Hepatocyte (in vitro differentiated cells): ENCODE results near the gene HTR1D.

Experiments used
- CTCF ChIP-seq: fragments of 200-600 bp; sonication (generic); IDR thresholded peaks from 2 replicates; pipeline ENCODE4 v1.5.1; 2016; ENCODE audit warnings: antibody characterized with exemption, mild to moderate bottlenecking; ENCODE audit not compliant: poor library complexity
- EZH2 ChIP-seq: fragments of 200-600 bp; sonication (generic); IDR thresholded peaks from 2 replicates; pipeline ENCODE4 v1.6.1; 2016; ENCODE audit warnings: antibody characterized with exemption, mild to moderate bottlenecking, borderline replicate concordance
- EZH2phosphoT487 ChIP-seq: fragments of 200-600 bp; sonication (generic); IDR thresholded peaks from one replicate; pipeline ENCODE4 v1.6.1; 2018; ENCODE audit warnings: antibody characterized with exemption, mild to moderate bottlenecking, low read depth, moderate library complexity; ENCODE audit not compliant: unreplicated experiment, severe bottlenecking

GRCh38 chr1:23214640-23215039 lies 2.7 kb downstream of the HTR1D start:
- TF ChIP-seq EZH2 (no peak), CTCF (no peak), EZH2phosphoT487 (no peak)
